NCI-H128 (cell line): ENCODE results near the gene MAD1L1.

ENCODE experiments used
- DNase-seq: peaks from one replicate; lab custom pipeline; 2025; ENCODE audit not compliant: unreplicated experiment; lab: John Stamatoyannopoulos, UW

MAD1L1 gene

DNA sequence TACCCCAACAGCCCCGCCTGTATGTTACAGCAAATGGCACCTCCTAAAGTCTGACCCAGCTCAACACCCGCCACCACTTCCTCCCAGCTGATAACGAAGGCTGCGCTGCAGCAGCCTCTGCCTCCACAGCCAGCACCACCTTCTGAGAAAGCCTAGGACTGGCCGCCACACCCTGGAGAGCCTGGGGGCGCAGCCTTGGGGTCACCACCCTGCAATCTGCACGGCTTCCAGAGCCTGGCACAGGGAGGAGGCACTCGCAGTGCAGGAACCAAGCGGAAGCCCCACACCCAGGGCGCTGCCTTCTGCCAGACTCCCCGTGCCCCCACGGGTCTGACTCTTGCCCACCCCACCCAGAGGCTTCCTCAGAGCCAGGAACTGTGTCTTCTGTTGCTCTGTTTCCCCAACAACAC, 112.5 kb downstream of the MAD1L1 start:
- DNase-seq, result no peak

GRCh38 chr7:2118630-2119190, 114.0 kb downstream of the MAD1L1 start:
- no peak for DNase-seq

DNA sequence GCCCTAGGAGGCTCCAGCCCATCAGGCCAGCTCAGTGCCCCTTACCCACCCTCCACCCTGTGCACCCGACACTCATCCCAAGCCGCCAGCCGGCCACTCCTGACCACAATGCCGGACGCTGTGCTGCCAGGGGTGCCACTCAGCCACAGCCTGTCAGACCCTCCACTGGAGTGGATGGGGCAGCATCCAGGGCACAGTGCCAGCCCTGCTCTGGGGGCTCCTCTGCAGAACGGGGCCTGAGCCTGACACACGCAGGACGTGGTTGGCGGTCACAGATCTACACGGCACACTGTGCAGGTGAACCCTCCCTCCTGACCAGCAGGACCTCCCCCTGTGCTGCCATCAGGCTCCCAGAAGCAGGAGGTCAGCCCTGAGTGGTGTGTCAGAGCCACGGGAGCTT, 114.7 kb downstream of the MAD1L1 start:
- no peak for DNase-seq

GRCh38 chr7:2117646-2118045, 115.1 kb downstream of the MAD1L1 start:
- DNase-seq, result no peak

DNA sequence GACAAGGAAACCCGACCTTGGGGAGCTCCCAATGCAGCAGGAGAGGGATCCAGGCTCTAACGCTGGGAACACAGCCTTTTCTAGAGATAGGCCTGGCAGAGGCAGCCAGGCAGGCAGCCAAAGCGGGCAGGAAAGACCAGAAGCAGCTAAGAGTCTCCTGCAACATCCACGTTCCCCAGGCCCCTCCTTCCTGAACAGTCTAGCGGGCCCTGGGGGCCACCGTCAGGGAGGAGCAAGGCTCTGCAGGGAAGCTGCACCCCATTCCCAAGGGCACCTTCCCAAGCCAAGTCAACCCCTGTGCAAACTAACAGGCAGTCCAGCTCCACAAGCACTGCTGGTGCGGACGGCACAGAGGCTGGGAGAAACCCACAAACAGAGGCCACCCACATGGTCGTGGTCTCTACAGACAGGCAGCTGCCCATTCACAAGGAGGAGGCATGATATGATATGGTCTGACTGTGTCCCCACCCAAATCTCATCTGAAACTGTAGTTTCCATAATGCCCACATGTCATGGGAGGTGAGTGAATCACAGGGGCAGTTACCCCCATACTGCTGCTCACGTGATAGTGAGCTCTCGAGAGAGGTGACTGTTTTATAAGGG, 115.7 kb downstream of the MAD1L1 start:
- no peak for DNase-seq

GRCh38 chr7:2116448-2116810, 116.3 kb downstream of the MAD1L1 start:
- DNase-seq, result no peak

GRCh38 chr7:2115760-2116447, 116.8 kb downstream of the MAD1L1 start:
- DNase-seq, result no peak

DNA sequence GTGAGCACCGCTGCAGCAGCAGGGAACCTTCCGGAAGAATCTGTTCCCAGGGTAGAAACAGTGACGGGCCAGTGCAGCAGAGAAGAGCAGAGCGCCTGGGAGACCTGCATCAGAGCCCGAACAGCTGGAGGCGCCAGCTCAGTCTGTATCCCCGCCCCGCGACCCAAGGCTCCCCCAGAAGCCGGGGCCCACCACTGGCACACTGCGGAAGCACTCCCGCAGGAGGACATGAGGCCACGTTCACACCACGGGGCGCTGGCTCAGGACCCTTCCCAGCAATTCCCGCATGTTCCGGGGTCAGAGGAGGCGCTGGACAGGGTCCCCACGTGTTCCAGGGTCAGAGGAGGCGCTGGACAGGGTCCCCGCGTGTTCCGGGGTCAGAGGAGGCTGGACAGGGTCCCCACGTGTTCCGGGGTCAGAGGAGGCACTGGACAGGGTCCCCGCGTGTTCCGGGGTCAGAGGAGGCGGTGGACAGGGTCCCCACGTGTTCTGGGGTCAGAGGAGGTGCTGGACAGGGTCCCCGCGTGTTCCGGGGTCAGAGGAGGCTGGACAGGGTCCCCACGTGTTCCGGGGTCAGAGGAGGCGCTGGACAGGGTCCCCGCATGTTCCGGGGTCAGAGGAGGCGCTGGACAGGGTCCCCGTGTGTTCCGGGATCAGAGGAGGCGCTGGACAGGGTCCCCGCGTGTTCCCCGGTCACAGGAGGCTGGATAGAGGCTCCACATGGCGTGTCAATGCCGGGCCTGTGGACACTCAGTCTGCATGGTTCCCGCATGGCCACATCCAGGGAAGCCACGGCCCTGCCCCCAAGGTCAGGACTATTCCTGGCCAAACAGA, 117.6 kb downstream of the MAD1L1 start:
- DNase-seq, result no peak

- no peak for DNase-seq
Observed at GRCh38 chr7:2114052-2114451, 118.7 kb downstream of the MAD1L1 start.

DNA sequence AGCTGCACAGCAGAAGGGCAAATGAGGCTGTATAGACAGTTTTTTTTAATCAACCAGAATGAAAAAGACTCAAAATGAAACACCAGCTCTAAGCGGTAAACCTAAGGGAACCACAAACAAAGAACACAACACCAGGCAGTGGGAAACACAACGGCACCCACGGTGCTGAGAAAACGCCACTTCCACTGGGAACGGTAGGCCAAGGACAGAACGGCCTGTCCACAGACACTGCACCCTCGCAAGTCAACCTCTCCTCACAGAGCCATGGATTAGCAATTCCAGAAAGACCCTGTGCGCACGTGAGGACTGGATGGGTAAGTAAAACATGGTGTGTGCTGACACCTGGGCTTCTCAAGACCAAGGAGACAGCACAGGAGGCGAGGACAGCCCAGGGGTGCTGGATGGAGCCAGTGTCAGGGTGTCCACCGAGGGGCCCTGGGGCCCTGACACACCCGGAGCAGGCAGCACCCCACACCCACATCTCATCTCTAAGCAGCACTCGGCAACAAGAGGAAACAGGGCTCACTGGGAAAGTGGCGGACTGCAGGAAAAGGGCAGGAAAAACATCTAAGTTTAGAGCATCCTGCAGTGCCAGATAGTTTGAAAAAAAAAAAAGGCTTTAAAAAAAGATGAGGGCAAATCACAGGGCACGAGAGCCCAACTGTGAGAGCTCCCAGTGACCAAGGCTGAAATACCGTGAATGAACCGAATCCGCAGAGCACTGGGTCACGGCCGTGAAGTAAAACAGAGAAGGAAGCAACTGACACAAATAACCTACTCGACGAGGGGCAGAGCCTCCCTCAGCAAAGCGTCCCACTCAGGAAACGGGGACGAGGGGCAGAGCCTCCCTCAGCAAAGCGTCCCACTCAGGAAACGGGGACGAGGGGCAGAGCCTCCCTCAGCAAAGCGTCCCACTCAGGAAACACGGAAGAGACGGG, 120.2 kb downstream of the MAD1L1 start:
- DNase-seq, result no peak

DNA sequence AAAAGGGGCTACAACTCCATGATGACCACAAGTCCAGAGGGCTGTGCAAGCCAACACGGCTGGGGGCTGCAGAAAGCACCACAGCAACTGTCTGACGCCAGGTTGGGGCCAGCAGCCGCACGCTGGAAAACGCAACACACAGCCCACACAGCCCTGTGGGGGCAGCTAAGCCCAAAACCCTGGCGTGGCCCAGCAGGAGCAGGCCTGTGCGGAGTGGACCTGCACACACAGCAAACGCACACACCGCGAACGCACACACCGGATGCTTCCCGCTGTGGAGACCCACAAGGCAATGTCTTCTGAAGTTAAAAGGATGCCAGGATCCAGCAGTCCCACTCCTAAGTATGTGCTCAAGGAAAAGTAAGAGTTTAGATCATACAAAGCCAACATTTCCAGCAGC, 121.2 kb downstream of the MAD1L1 start:
- DNase-seq, result no peak

DNA sequence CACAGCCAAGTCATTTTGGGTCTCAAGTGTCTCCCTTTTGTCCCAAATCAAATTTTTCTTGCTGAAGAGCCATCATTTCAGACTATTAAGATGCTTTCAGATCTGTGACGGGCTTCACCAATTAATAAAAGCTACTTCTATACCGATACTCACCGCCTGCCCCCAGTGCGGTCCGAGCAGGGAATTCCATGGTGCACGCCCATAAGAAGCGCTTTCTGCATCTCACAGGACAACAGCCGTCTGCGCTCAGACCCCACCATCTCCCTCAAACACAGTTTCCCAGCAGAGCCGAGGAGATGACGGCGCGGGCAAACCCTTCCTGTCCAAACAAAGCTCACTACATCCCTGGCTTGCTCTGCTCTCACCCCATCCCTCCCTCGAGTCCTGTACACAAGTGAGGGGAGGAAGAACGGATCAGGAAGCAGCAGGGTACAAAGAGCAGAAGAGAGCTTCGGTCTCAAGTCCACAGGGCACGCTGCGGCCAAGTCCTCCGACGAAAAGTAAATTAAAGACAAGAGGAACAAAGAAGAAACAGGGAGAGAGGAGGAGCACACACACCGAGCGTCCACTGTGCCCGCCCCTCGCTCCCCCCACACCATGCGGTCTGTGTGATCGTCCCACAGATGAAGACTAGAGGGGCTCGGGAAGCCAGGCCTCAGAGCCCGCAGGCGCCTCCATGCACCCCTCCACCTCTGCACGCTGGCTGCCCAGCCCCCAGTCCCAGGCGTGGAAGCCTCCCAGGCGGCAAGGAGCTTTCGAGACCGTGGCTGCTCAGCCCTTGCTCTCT, 121.9 kb downstream of the MAD1L1 start:
- DNase-seq, result no peak

GRCh38 chr7:2109936-2110609, 122.7 kb downstream of the MAD1L1 start:
- no peak for DNase-seq

DNA sequence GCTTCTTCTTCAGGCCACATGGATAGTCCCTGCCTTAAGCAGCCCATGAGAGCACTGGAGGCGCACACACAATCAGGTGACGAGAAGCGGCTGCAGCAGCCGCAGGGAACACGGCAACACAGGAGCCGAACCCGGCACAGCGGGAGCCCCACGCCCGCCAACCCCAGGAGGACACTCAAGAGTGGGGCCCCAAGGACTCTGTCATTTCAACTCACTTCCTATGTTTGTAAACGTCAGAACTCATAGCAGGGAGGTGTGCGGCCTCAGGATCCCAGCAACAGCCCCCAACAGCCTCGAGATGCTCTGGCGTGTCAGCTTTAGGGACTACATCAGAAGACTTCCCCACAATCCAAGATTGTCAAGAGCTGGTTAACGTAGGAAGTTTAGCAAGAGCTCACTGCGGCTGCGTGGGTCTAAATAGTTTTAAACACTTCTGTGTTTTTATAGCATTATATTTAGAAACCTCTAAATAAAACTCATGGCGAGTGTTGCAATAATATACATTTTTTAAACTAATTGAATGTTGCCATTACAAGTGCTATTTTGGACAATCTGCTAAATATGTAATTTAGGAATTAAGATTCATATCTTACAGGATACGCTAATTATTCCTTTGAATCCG, 123.4 kb downstream of the MAD1L1 start:
- no peak for DNase-seq

DNA sequence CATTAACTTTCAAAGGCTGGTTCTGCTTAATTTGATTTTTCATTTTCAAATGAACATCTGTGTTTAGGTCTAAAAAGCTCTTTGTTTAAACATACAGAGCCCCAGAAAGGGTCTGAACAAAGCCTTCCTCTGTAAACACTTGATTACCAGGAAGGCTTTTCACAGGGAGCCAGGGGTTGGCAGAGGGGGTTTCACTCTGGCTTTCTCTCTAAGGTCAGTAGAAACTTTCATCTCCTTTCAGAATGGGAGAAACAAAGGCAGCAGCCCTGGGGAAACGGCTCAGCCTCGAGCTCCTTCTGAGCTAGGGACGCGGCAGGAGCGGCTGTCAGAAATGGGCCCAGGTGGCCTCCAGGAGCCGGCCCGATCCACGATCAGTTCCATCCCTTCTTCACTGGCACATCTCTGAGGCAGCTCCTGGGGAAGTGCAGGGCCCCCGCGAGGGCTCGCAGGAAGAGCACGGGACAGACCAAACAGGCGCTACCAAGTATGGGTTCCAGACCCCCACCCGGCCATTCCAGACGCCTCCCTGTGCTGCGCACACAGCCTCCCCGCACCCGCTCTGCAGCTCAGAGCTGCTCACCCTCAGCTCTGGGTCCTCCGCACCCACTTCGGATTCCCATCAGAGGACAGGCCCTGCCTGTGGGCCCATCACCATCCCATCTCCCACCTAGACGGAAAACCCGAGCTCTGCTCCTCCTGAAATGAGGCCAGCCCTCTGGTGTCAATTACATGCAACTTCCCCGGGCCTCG, 124.1 kb downstream of the MAD1L1 start:
- DNase-seq, result no peak

GRCh38 chr7:2108071-2108455, 124.7 kb downstream of the MAD1L1 start:
- DNase-seq, result no peak

DNA sequence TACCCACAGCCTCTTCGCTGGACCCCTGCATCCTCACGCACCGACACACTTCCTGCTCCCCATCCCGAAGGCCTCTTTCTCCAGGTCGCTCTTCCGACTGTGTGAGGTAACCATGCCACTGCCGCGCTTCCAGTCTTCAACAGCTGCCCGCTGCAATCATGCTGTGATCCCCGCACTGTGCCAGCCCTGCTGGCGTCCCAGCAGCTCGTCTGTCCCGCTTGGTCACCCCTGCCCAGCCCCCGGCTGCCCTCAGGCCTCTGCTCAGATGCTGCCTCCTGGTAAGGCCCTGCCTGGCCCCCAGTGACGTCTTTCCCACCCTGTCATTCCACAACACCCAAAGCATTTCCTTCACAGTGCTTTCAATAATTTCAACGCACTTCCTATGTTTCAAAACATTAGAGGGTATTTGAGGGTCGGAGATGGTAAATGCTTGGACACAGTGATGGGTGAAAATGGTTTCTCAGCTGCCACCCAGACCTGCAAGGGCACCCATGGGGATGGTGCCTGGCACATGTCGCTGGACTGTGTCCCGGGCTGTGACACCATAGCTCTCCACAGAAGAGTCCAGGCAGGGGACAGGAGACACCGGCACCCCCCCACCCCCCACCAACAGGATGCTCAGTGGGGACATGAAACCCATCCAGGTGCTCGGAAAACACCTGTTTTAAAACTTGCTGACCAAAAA, 125.2 kb downstream of the MAD1L1 start:
- DNase-seq, result no peak

DNA sequence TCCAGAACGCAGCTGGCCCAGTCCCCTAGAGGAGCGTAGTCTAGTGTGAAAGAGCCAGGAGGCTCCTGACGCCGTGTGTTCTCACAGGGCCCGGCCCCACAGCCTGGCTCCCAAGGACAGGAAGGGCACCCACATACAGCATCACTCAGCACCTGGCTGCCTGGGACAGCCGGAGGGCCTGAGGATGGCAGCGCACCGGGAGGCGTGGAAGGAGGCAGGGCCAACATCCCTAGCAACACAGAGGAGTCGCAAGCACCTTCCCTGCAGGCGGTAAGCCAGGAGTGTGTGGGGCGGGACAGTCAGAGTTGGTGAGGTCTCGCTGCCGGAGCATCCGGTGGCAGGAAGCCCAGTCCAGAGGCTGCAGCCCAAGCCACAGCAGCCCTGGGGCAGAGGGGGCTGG, 125.8 kb downstream of the MAD1L1 start:
- DNase-seq, result no peak
